ENCODE measurements around the gene GFER. TPM values are rescaled to one million over a fixed set of nuclear protein-coding genes. Genes with fewer than 3 reads are reported as not detected.
"Not testable (repeated sequence)": the region's sequence is repeated elsewhere in the genome, so short reads cannot be mapped to it uniquely, and the experiment has no call there.

GFER gene
- total RNA-seq, 4 donors from 2014 or later = 13.4 to 20.2 (median 18.1) TPM

- Histone ChIP-seq H3K27ac (peak overlapping the region in 3 of 4 donors; percentile 84 to 92 (median 92)), H3K27me3 (no peaks in the 10 kb centered on the region), H3K36me3 (no peaks in the 10 kb centered on the region), H3K4me1 (peaks cover 4 to 58% (median 54%) of the 10 kb centered on the region in 4 donors), H3K4me3 (peak overlapping the region; percentile 68 to 98 (median 74)), H3K9me3 (no peaks in the 10 kb centered on the region)
- TF ChIP-seq POLR2A (IDR thresholded peaks at IDR 0.05) = no peak
- no peak for TF ChIP-seq EP300 (IDR thresholded peaks at IDR 0.05)
- TF ChIP-seq CTCF (IDR thresholded peaks at IDR 0.05) = no peak
- DNase-seq (ENCODE audit: low spot score in 2 of 2) = no peak
- WGBS, 2 donors = 0 to 3% methylated on average over 12 to 25 of the region's 55 CpGs
These were observed 25.2 kb downstream of the GFER start for GRCh38 chr16:2009164-2009711.

GRCh38 chr16:2009791-2010510 lies 26.0 kb downstream of the GFER start, which contains the start of gene ZNF598:
TSS of gene ZNF598 (minus strand) at chr16:2009821.
- H3K27ac ChIP-seq = peak within 1 kb of the TSS; percentile 84 to 99 (median 92)
- H3K36me3 ChIP-seq = no peaks in the 10 kb centered on the region
- peaks cover 4 to 50% (median 47%) of the 10 kb centered on the region in 4 donors for H3K4me1 ChIP-seq
- DNase-seq (ENCODE audit: low spot score in 2 of 2) = peak; percentile 52 to 65
- peak within 1 kb of the TSS; percentile 68 to 98 (median 74) for H3K4me3 ChIP-seq
- H3K27me3 ChIP-seq = no peaks in the 10 kb centered on the region
- WGBS, 2 donors = 2 to 3% methylated on average over 15 to 40 of the region's 52 CpGs
- no peaks in the 10 kb centered on the region for H3K9me3 ChIP-seq
- TF ChIP-seq POLR2A (IDR thresholded peaks at IDR 0.05) (peak; percentile 85 to 88), EP300 (IDR thresholded peaks at IDR 0.05) (peak; percentile 69 to 92), CTCF (IDR thresholded peaks at IDR 0.05) (peak in 3 of 5 experiments; percentile 11 to 49 (median 43))

GRCh38 chr16:2011726-2012125 lies 27.7 kb downstream of the GFER start:
- H3K9me3 ChIP-seq; H3K27me3 ChIP-seq; DNase-seq (ENCODE audit: low spot score in 2 of 2); H3K4me3 ChIP-seq; H3K27ac ChIP-seq; H3K36me3 ChIP-seq: not testable (repeated sequence)
- H3K4me1 ChIP-seq = peaks cover 4 to 33% (median 32%) of the 10 kb centered on the region in 4 donors
- 81 to 91% methylated on average over 9 of the region's 9 CpGs for WGBS, 2 donors

- 73 to 81% methylated on average over 15 of the region's 15 CpGs for WGBS, 2 donors
- no peak for DNase-seq (ENCODE audit: low spot score in 2 of 2)
- TF ChIP-seq CTCF (IDR thresholded peaks at IDR 0.05) (no peak), POLR2A (IDR thresholded peaks at IDR 0.05) (no peak), EP300 (IDR thresholded peaks at IDR 0.05) (no peak)
These were observed 29.5 kb downstream of the GFER start for GRCh38 chr16:2013527-2013926.

GRCh38 chr16:2015117-2015946 lies 31.3 kb downstream of the GFER start:
- Histone ChIP-seq H3K4me3 (no peak overlapping the region), H3K27ac (no peak overlapping the region), H3K4me1 (peaks cover 0 to 17% (median 7%) of the 10 kb centered on the region in 4 donors), H3K36me3 (no peaks in the 10 kb centered on the region), H3K27me3 (peaks cover 0 to 14% of the 10 kb centered on the region in 2 donors), H3K9me3 (no peaks in the 10 kb centered on the region)
- WGBS, 2 donors = 80 to 88% methylated on average over 24 of the region's 24 CpGs
- DNase-seq (ENCODE audit: low spot score in 2 of 2) = no peak
- TF ChIP-seq POLR2A (IDR thresholded peaks at IDR 0.05) (no peak), EP300 (IDR thresholded peaks at IDR 0.05) (no peak), CTCF (IDR thresholded peaks at IDR 0.05) (no peak)

More at GRCh38 chr16:2013527-2013926, 29.5 kb downstream of the GFER start:
- H3K27me3 ChIP-seq = no peaks in the 10 kb centered on the region
- no peak overlapping the region for H3K27ac ChIP-seq
- peaks cover 0 to 15% (median 14%) of the 10 kb centered on the region in 4 donors for H3K4me1 ChIP-seq
- no peak overlapping the region for H3K4me3 ChIP-seq
- no peaks in the 10 kb centered on the region for H3K9me3 ChIP-seq
- no peaks in the 10 kb centered on the region for H3K36me3 ChIP-seq

Measured in tibial nerve (tissue), 4 donors.